ENCODE results near the gene SLC2A13.
"Not testable (repeated sequence)": the region's sequence is repeated elsewhere in the genome, so short reads cannot be mapped to it uniquely, and the experiment has no call there.

Gene SLC2A13

DNA sequence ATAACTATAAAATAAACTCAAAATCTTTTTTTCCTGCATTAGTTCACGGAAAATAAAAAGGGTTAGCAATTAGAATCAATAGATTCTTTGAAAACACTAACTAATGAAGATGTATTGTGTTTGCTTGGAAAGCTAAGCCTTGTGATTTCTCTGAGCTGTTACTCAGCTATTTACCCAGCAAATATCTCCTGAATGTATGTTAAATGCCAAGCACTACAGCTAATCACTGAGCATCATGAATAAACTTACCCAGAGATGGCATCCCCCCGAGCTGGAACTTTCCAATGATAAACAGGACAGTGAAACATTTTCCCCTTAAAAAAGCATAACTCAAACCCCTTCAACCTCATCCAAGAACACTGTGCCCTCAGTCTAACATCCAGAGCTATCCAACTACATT is 71.2 kb downstream of the SLC2A13 start:
- no peak for DNase-seq (ENCODE audit: low spot score)

DNA sequence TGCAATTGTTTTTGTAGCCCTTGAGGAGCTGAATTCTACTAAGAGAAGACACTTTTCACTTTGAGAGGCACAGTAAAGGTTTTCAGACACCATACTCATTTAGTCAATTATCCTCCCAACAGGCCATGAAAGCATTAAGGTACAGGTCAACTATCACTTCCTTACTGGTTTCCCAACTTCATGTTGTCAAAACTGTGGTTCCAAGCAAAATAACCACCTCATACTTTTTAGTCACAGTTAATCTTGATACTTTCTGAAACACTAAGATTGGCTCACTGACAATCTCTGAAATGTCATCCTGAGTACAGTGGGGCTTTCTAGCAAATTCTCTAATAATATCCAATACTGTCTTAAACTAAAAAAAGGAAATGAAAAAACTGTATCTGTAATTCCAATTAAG is 71.7 kb downstream of the SLC2A13 start:
- DNase-seq (ENCODE audit: low spot score), result no peak

DNA sequence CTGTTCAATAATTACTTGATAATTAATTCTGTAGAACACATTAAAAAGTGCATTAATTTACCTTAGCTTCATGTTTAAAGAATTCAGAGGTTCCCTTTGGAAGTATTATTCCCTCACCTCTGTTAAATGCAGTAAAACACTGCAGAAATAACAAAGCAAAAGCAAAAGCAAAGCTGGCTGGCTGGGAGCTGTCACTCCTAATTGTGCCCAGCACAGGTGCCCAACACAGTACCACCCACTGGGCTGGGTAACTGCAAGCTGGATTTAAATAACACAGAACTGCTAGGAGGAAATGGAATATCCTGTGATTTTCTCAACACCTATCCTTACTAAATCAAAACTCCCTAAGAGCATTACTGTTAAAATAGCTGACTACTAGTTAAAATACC is 72.6 kb downstream of the SLC2A13 start:
- no peak for DNase-seq (ENCODE audit: low spot score)

DNA sequence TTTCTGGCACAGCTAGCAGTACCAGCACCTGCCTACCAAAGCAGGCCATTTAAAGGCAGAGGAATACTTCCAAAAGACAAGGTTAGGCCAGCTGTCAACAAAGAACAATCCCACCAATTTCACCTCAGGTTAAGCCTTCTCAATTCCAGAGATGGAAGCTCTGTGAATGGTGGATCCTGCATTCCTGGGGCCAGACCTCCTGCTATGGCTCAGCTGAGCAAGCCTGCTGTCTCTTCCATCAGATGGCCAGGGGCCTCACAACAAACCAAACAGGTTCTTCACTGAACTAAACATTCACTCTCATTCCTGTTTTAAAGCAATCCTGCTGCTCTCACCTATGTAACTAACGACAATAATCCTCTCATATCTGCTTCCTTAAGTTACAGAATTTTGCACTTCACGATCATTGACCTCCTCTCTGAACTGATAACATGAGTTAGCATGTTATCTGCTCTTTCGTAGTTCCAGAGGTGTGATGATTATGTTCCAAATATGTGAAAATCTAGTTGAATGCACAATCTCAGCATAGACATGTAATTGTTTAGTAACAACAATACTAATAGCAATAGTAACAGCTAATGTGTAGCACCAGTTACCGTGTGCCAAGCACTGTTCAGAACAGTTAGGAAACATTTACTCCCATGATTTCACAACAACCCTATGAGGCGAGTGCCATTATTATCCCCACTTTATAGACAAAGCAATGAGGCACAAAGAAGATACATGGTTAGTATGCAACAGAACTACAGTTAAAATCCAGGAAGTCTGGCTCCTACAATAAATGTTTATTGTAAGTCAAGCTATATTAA is 73.2 kb downstream of the SLC2A13 start:
- DNase-seq (ENCODE audit: low spot score), result no peak

DNA sequence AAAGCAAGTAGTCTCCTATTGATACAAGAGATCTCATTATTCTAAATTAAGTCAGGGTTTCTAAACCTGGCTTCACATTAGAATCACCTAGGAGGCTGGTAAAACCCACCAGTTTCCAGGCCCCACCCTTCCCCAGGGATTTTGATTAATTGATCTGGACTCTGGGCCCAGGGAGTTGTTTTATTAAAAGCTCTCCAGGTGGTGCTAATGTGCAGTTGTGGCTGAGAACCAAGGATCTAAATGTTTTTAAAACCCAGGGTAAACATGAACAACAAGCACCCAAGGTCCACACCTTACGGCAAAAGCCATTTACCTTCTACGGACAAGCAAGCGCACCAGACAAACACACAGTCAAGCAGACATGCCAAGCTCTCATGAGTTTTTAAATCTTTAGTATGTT is 73.9 kb downstream of the SLC2A13 start:
- DNase-seq (ENCODE audit: low spot score), result no peak

DNA sequence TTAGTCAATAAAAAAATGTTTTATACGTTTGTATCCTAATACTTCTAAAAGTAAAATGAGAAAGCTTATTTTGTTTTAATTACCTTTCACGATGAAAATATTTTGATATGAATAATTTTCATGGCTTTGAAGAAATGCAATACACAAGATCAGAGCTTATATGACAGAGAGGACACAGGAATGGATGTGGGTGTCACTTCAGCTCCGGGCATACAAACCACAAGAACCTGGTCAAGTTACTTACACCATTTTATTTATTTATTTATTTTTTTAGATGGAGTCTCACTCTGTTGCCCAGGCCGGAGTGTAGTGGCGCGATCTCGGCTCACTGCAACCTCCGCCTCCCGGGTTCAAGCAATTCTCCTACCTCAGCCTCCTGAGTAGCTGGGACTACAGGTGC is 74.9 kb downstream of the SLC2A13 start:
- DNase-seq (ENCODE audit: low spot score), result not testable (repeated sequence)

DNA sequence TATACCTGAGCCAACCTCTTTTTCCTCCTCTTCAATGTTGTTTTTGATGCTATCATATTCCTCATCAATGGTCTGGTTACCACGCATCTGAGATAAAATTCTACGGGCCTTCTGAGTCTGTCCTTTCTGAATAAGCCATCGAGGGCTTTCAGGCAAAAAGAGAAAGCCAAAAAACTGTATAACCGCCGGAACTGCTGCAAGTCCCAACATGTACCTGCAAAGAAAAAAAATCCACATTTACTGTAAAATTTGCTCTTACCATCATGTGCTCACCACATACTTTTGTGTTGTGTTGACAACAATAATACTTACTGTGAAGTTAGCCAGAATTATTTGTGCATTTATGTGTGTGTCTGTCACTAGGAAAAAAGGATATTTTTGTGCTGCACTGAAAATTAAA is 77.6 kb downstream of the SLC2A13 start:
- DNase-seq (ENCODE audit: low spot score), result no peak

DNA sequence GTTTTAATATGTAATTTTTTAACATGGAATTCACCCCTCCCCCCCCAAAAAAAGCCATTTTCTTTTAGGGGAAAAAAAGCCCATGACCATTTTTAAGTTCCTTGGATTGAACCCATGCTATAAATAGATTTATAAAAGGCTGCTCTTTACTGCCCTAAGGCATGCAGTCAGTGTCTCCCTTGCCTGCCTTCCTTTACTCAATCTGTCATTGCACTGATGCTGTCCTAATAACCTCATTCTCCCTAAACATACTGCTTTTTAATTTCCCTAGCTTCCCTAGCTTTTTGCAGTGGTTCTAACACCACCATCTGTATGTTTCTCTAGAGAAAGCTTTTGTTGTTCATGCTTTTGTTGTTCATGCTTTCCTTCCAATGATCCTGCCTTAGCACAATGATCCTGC is 83.0 kb downstream of the SLC2A13 start:
- no peak for DNase-seq (ENCODE audit: low spot score)

DNA sequence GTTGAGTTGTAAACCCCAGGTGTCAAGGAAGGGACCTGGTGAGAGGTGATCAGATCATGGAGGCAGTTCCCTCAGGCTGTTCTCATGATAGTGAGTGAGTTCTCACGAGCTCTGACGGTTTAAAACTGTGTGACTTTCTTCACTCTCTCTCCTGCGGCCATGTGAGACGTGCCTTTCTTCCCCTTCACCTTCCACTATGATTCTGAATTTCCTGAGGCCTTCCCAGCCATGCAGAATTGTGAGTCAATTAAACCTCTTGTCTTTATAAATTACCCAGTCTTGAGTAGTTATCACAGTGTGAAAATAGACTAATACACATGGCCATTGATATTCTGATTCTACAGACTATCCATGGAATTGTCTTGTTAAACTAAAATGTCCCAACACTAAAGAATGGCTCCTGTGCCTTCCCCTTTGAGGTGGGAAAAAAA is 85.6 kb downstream of the SLC2A13 start:
- no peak for DNase-seq (ENCODE audit: low spot score)

DNA sequence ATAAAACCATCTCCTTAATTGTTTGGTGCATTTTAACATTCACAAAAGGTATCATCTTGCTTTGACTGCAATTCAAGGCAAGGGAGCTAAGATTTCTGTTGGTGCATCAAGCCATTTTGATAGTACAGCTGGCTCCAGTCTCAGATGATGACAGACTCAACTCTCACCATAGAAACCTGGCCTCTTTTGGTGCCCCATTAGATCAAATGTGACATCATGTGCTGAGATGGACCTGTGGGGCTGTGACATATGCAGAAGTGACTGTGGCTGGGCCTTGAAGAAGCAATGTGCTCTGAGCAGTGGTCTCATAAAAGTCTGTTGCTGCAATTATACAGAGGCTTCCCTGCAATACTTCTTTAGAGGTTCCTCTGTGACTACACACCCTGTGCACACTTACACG is 88.4 kb downstream of the SLC2A13 start:
- DNase-seq (ENCODE audit: low spot score), result no peak

DNA sequence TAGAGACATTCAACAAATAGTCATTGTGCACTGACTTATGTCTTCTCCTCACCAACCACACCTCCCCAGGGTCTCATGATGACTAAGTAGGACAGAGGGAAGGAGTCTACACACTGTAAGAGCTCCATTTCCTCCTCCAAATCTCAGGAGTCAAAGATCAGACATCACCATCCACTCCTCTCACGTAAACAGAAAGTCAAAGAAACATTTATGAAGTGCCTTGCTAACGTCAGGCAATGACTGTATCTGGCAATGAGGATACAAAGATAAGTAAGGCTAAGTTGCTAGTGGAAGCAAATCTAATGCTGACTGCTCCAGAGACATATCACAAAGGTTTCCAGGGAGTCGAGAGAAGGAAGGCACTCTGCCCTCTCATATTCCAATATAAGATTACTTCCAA is 88.9 kb downstream of the SLC2A13 start:
- DNase-seq (ENCODE audit: low spot score), result no peak

DNA sequence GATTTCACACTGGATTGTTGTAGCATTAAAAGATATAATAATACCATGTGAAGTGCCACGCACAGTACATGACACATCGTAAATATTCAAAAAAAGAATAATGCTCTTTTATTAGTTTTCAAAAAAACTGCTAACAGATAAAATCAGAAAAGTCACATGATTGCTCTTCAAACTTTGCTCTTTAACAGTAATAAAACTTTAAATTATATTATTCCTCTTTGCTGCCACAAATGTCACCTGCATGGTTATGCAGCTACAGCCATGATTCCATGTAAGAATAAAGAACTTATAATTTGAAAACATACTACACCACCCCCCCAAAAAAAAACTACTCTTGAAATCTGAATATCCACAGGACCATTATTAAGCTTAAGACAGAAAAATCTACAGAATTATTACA is 90.0 kb downstream of the SLC2A13 start:
- DNase-seq (ENCODE audit: low spot score), result no peak

DNA sequence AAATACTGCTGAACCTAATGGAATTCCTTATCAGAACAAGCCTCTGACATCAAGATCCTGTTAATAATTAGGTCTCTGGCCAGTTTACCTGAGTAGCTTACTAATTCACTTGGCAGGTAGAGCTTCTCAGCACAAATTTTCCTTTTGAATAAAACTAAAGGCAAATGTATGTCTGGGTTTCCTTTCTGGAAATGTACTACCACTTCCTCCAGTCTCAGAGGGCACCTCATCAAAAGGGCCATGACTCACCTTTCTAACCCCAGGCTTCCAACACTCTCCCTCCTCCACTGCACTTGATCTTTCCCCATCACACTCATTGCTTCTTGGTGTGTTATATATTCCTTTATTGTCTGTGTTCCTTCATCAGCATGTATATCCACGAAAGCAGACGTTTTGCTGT is 90.5 kb downstream of the SLC2A13 start:
- DNase-seq (ENCODE audit: low spot score), result no peak

DNA sequence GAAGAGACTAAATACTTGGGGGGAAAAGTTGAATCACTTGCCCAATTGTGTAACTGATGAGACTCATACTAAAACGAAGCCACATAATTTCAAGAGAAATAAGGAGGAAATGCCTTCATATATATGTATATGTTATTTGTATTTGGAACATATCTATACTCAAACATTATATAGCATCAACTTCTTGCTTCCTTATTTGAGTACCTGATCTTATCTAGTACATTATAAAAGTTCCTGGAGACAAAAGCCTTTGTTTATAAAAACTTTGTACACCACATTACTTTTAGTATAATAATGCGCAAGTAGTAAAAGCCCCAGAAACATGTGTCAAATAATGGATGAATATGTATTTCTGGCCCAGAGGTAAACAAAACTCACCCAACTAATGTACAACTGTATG is 92.0 kb downstream of the SLC2A13 start:
- no peak for DNase-seq (ENCODE audit: low spot score)

DNA sequence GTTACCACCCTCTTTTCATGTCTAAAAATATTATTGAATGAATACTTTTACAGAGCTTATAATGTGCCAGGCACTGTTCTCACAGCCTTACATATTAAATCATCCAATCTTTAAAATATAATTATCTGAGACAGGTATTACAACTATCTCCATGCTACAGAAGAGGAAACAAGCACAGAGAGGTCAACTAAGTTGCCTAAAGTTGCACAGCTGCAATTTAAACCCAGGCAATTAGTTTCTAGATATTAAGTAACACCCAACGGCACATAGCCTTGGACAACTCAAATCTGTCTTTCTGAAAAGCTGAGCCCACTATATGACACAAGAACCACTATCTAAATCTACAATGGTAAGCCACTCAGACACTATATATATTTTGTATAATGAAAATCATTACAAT is 92.6 kb downstream of the SLC2A13 start:
- DNase-seq (ENCODE audit: low spot score), result no peak

DNA sequence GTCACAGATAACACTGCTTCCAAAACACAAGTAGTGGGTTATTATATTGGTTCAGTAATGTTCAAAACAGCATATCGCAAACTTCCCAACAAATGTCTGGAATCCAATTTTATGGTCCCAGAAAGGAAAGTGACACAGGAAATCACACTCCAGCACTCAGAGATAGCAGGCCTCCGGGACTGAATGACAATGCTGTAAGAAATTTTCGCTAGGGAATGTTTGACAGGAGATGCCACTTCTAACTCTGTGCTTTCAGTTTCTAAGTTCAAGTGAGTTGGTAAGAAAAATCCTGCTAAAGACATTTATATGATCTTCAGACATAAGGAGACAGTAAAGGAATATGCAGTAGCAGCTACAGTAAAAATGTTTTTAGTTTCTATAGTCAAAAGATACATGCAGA is 93.2 kb downstream of the SLC2A13 start:
- DNase-seq (ENCODE audit: low spot score), result no peak

DNA sequence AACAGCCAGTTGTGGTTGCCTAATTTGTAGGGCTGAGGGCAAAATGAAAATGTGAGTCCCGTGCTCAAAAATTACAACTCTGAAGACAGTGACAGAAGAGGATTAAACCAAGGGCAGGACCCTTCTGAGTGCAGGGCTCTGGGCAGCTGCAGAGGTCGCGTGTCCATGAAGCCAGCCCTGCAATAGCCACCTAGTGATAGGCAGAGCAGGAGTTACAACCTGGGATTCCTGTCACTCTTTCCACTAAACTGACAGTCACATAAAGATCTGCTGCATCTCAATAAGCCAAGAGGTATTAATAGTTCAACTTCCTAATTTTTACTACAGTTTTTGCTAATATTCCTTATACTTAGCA is 94.1 kb downstream of the SLC2A13 start:
- DNase-seq (ENCODE audit: low spot score), result no peak

DNA sequence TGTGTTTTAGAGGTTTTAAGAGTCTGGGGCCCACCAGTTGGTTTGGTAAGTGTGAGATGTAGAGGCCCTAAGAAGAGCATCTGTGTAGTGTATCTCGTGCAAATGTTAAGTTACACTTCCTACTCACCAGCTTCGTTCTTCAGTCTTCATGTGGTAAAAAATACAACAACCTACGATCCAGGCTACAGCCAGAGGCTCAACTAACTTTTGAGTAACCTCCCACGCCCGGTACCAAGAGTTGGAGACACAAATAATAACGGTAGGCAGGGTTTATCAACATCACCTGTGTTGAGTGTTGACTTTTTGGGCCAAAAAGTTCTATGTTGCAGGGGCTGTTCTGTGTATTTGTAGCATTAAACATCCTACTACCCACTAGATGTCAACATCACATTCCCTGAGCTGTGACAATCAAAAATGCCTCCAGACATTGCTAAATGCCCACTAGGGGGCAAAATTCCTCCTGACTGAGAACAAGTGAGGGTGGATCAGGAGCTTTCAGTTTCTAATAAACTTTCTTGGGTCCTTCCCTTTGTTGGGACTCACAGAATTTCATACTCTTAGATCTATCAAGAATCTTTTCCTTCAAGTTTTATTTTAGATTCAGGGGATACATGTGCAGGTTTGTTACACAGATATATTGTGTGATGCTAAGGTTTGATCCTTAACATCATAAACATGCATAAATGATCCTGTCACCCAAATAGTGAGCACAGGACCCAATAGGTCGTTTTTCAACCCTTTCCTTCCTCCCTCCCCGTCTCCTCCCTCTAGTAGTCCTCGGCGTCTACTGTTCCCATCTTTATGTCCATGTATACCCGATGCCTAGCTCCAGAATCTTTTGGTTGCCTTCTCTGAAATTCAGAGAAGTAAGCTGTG is 94.7 kb downstream of the SLC2A13 start:
- DNase-seq (ENCODE audit: low spot score), result peak; percentile 78

DNA sequence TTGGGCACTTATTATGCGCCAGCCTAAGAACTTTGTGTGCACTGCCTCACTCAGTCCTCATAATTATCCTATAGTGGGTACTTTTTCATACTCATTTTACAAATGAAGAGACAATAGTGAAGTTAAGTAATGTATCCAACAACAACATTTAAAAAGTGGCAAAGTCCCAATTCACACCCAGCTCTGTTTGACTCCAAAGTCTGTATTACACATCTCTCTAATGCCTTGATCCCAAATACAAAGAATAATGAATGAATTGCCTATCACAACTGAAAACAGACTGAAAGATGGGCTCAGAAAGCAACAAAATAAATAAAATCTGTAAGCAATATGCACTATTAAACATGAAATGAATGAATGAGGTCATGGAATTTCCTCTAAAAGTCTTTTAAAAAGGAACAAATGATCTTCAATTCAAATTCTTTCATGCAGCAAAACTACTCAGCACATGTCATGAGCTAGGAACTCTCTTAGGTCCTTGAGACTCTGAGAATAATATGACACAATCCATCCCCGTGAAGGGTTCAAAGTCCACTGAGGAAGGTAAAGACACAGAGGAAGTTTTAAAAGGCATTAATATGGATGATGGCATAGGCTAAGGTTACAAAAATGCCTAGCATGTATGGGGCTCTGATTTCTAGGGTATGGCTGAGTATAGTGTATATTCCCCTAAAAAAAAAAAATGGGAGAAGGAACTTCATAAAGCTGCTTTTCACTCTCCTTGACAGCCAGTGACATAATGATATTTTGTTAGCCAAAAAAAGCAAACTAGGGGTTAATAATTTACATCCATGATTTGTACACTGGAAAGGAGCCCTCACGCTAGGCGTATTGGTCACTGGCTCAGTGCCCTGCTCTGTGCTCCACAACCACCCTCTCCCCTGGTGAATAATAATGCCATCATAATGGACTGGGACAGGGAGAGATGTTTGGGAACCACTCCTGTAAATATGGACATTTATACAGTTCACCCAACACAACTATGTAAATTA is 103.4 kb downstream of the SLC2A13 start:
- DNase-seq (ENCODE audit: low spot score), result no peak

DNA sequence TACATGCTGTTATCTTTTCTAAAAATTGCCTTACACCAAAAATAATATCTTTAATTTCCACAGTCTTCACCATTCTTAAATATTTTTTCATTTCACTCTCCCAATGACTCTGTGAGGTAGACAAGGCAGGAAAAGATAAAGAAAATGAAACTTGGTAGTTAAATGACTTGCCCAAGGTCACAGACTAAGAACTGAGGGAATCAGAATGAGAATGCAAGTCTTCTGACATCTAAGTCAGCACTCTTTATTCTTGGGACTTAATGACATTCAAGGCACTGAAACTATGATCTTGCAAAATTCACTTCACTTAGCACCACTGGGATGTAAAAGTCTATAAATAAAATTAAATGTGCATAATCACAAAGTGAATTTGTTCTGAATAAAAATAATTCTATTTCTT is 104.5 kb downstream of the SLC2A13 start:
- DNase-seq (ENCODE audit: low spot score), result no peak

DNA sequence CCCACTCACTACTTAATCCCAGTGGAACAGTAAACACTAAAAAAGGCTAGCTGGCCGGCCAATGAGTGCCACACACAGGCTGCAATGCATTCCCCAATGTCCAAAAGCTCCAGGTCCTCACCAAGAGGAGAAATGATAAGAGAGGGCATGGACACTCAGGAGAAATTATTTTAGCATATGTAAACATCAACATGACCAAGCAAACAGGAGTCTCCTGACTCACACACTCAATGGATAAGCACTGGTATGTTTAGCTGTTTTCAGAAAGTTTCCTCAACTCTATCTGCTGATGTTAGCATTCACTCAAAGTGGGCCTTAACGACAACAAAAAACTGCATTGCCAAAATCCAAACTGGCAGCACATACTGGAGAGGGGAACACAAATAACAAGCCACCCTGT is 105.0 kb downstream of the SLC2A13 start:
- DNase-seq (ENCODE audit: low spot score), result no peak

DNA sequence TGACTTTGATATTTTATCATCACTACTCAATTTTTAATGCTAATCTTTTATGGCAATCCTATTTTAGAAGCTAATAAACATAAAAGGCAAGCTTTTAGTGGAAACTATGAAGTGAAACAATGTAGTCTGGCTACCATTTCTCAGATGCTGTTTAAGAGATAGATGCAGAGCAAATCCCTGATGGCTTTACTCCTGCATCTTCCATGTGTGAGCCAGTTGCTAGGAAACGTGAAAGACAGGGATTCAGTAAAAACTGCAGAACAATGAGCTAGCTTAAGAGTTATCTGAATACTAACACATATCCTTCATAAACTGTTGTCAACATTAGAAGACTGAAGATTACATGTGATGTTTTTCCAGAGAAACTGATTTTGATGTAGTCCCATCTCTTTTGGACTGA is 112.6 kb downstream of the SLC2A13 start:
- no peak for DNase-seq (ENCODE audit: low spot score)

Measured in GM03348 (cell line).